Measurements from ENCODE around the gene NOC3L. TPM values are rescaled to one million over a fixed set of nuclear protein-coding genes. Genes with fewer than 3 reads are reported as not detected.

Gene NOC3L
- total and polyA plus RNA-seq, 4 donors, result 3.6 to 14.7 (median 7.2) TPM

- Histone ChIP-seq H3K9me3 (ENCODE audit: control insufficient read depth in 4 of 4, low read length in 3 of 4) (no peaks in the 10 kb centered on the region), H3K27ac (ENCODE audit: low read depth in 1 of 2, low read length in 2 of 2) (no peak overlapping the region), H3K4me1 (ENCODE audit: control insufficient read depth in 4 of 4, insufficient read depth in 4 of 4, low read length in 3 of 4) (peaks cover 2 to 22% (median 16%) of the 10 kb centered on the region in 4 donors), H3K9ac (ENCODE audit: low read depth in 1 of 2, low read length in 2 of 2) (no peak overlapping the region), H3K36me3 (ENCODE audit: control insufficient read depth in 4 of 4, insufficient read depth in 3 of 4, low read depth in 1 of 4, low read length in 3 of 4) (no peaks in the 10 kb centered on the region), H3K4me3 (ENCODE audit: low read depth in 1 of 3, low read length in 3 of 3) (no peak overlapping the region), H3K27me3 (ENCODE audit: control insufficient read depth in 4 of 4, insufficient read depth in 4 of 4, low read length in 3 of 4) (no peaks in the 10 kb centered on the region)
- TF ChIP-seq CTCF (IDR thresholded peaks at IDR 0.05; ENCODE audit: low read depth, low read length, missing input control), result no peak
- TF ChIP-seq RAD21 (IDR thresholded peaks at IDR 0.05), result no peak
- TF ChIP-seq HNF4A (conservative IDR thresholded peaks at IDR 0.05), result peak; percentile 32 to 39
- TF ChIP-seq ATF3 (IDR thresholded peaks at IDR 0.05), result no peak
- TF ChIP-seq SP1 (IDR thresholded peaks at IDR 0.05), result no peak
- no peak for TF ChIP-seq NR2F2 (IDR thresholded peaks at IDR 0.05)
- no peak for TF ChIP-seq GABPA (IDR thresholded peaks at IDR 0.05 in 1 of 2, conservative IDR thresholded peaks at IDR 0.05 in 1 of 2)
- no peak for DNase-seq (ENCODE audit: low spot score)
- WGBS, result 64% methylated on average over 3 of the region's 3 CpGs
These were observed 47.7 kb downstream of the NOC3L start for GRCh38 chr10:94315024-94315451.

- no peaks in the 10 kb centered on the region for H3K27me3 ChIP-seq (ENCODE audit: control insufficient read depth in 4 of 4, insufficient read depth in 4 of 4, low read length in 3 of 4)
- TF ChIP-seq JUND (IDR thresholded peaks at IDR 0.05) (peak in 1 of 2 donors; percentile 15), TAF1 (conservative IDR thresholded peaks at IDR 0.05) (no peak), EGR1 (IDR thresholded peaks at IDR 0.05; ENCODE audit: low read depth in 2 of 2) (no peak), FOXA1 (IDR thresholded peaks at IDR 0.05) (no peak), CTCF (IDR thresholded peaks at IDR 0.05; ENCODE audit: low read depth, low read length, missing input control) (no peak), RXRA (IDR thresholded peaks at IDR 0.05) (peak; percentile 45 to 61), ATF3 (IDR thresholded peaks at IDR 0.05) (no peak), YY1 (IDR thresholded peaks at IDR 0.05) (no peak), FOXA2 (IDR thresholded peaks at IDR 0.05) (no peak), REST (IDR thresholded peaks at IDR 0.05) (no peak), RAD21 (IDR thresholded peaks at IDR 0.05) (no peak), HNF4A (conservative IDR thresholded peaks at IDR 0.05) (peak; percentile 85), NR2F2 (IDR thresholded peaks at IDR 0.05) (no peak), HNF4G (IDR thresholded peaks at IDR 0.05) (peak; percentile 62), SP1 (IDR thresholded peaks at IDR 0.05) (peak; percentile 42), ZBTB33 (IDR thresholded peaks at IDR 0.05) (no peak), GABPA (IDR thresholded peaks at IDR 0.05 in 1 of 2, conservative IDR thresholded peaks at IDR 0.05 in 1 of 2) (no peak), MAX (IDR thresholded peaks at IDR 0.05) (peak; percentile 76)
- no peaks in the 10 kb centered on the region for H3K9me3 ChIP-seq (ENCODE audit: control insufficient read depth in 4 of 4, low read length in 3 of 4)
- H3K4me1 ChIP-seq (ENCODE audit: control insufficient read depth in 4 of 4, insufficient read depth in 4 of 4, low read length in 3 of 4), result peaks cover 0 to 10% (median 5%) of the 10 kb centered on the region in 4 donors
- 48% methylated on average over 6 of the region's 6 CpGs for WGBS
- no peak overlapping the region for H3K9ac ChIP-seq (ENCODE audit: low read depth in 1 of 2, low read length in 2 of 2)
- H3K4me3 ChIP-seq (ENCODE audit: low read depth in 1 of 3, low read length in 3 of 3), result no peak overlapping the region
- H3K36me3 ChIP-seq (ENCODE audit: control insufficient read depth in 4 of 4, insufficient read depth in 3 of 4, low read depth in 1 of 4, low read length in 3 of 4), result no peaks in the 10 kb centered on the region
- H3K27ac ChIP-seq (ENCODE audit: low read depth in 1 of 2, low read length in 2 of 2), result no peak overlapping the region
- no peak for DNase-seq (ENCODE audit: low spot score)
These were observed 52.4 kb downstream of the NOC3L start for GRCh38 chr10:94310369-94310768.

Measured in liver (tissue), 9 donors.